Endothelial cell of umbilical vein (primary cell): Measurements from ENCODE around the gene ST3GAL5. TPM values are rescaled to one million over a fixed set of nuclear protein-coding genes. Genes with fewer than 3 reads are reported as not detected.
A peak's percentile ranks its signal among the peaks of the same experiment; 100 is the strongest.

Source experiments
- BruUV-seq: library from RNA; stranded (reverse); fragments of 400-500 nt; replicated peaks from 2 replicates; lab custom pipeline; 2021; lab: Mats Ljungman, UMichigan
- CTCF ChIA-PET: fragments of 300-600, 350-600 bp; sonication (Branson Sonifier 250); formaldehyde crosslinking; loops from one replicate; lab custom pipeline; 2021; ENCODE audit warnings: antibody characterized with exemption, inconsistent platforms; lab: Charles Lee
- POLR2A ChIA-PET: fragments of 300-600, 350-600 bp; sonication (Branson Sonifier 250); formaldehyde crosslinking; loops from one replicate; lab custom pipeline; 2021; ENCODE audit warnings: antibody characterized with exemption, inconsistent platforms; lab: Charles Lee
- DNase-seq: peaks from one replicate; pipeline ENCODE4 v3.0.0-alpha.2; 2011; ENCODE audit warnings: low read depth, low spot score
- FAIRE-seq: peaks from 2 replicates; lab custom pipeline; 2011; peaks lifted over from hg19 to GRCh38; lab: Jason Lieb, UNC
- H2AFZ ChIP-seq: 2 replicates; pipeline ENCODE4 v1.6.0; 2012; ENCODE audit warnings: low read depth, low read length, control low read depth, inconsistent platforms
- H3K27ac ChIP-seq: 2 replicates; pipeline ENCODE4 v1.5.1; 2011; ENCODE audit warnings: low read depth, mild to moderate bottlenecking, control low read depth, low read length, moderate library complexity; ENCODE audit not compliant: insufficient read depth
- H3K27me3 ChIP-seq, 2 experiments: 2 replicates each; pipeline versions ENCODE4 v1.6.0 to v1.6.1; 2011; ENCODE audit warnings: low read length in 2 of 2, mixed read lengths in 1 of 2; ENCODE audit not compliant: control insufficient read depth in 2 of 2, insufficient read depth in 2 of 2
- H3K36me3 ChIP-seq, 2 experiments: 2 replicates in 1 of 2; 3 replicates in 1 of 2; pipeline ENCODE4 v1.5.1; 2011; ENCODE audit warnings: low read length in 2 of 2, mild to moderate bottlenecking in 1 of 2, moderate library complexity in 1 of 2; ENCODE audit not compliant: control insufficient read depth in 2 of 2, insufficient read depth in 2 of 2; ENCODE audit errors: extremely low read depth in 1 of 2
- H3K4me1 ChIP-seq: 3 replicates; pipeline ENCODE4 v1.5.1; 2011; ENCODE audit warnings: mild to moderate bottlenecking, low read length; ENCODE audit not compliant: control insufficient read depth, insufficient read depth; ENCODE audit errors: extremely low read depth
- H3K4me2 ChIP-seq: 2 replicates; pipeline ENCODE4 v1.6.1; 2011; ENCODE audit warnings: low read length, control low read depth, mixed read lengths; ENCODE audit not compliant: insufficient read depth
- H3K4me3 ChIP-seq, 3 experiments: fragments of 200-600 bp in 1 of 3; sonication (generic), shearing (Covaris generic) in 1 of 3; replicated peaks in 1 of 3; 2 replicates each; pipeline ENCODE4 v1.5.1; 2011 to 2016; ENCODE audit warnings: control low read depth in 3 of 3, low read length in 3 of 3, mild to moderate bottlenecking in 2 of 3, inconsistent platforms in 1 of 3, low read depth in 1 of 3, moderate library complexity in 1 of 3; ENCODE audit not compliant: insufficient read depth in 1 of 3
- H3K79me2 ChIP-seq: 2 replicates; pipeline ENCODE4 v1.6.0; 2012; ENCODE audit warnings: low read length, inconsistent platforms; ENCODE audit not compliant: control insufficient read depth, insufficient read depth
- H3K9ac ChIP-seq: replicated peaks from 2 replicates; pipeline ENCODE3; 2011; ENCODE audit warnings: low read length, control low read depth; ENCODE audit not compliant: insufficient read depth; ENCODE audit errors: extremely low read depth
- H3K9me1 ChIP-seq: replicated peaks from 3 replicates; pipeline ENCODE4 v1.6.0; 2011; ENCODE audit warnings: mild to moderate bottlenecking, low read length; ENCODE audit not compliant: control insufficient read depth, insufficient read depth; ENCODE audit errors: extremely low read depth
- H3K9me3 ChIP-seq: replicated peaks from 2 replicates; pipeline ENCODE4 v1.5.1; 2012; ENCODE audit warnings: low read length, inconsistent platforms; ENCODE audit not compliant: control insufficient read depth, insufficient read depth
- H4K20me1 ChIP-seq: replicated peaks from 2 replicates; pipeline ENCODE3; 2011; ENCODE audit warnings: mild to moderate bottlenecking, low read length; ENCODE audit not compliant: control insufficient read depth, insufficient read depth; ENCODE audit errors: extremely low read depth
- CTCF ChIP-seq, 2 donors: IDR thresholded peaks; 1 replicate in 1 of 2; 2 replicates in 1 of 2; pipeline ENCODE4 v1.5.1; 2011; ENCODE audit warnings: low read length in 2 of 2, mild to moderate bottlenecking in 2 of 2, moderate library complexity in 2 of 2, control low read depth in 1 of 2, inconsistent platforms in 1 of 2, low read depth in 1 of 2; ENCODE audit not compliant: insufficient read depth in 1 of 2; ENCODE audit errors: extremely low read depth in 1 of 2
- EZH2 ChIP-seq: IDR thresholded peaks from 2 replicates; pipeline ENCODE4 v1.6.1; 2012; ENCODE audit warnings: borderline replicate concordance, low read depth, mild to moderate bottlenecking, moderate library complexity, low read length, inconsistent platforms; ENCODE audit not compliant: severe bottlenecking
- FOS ChIP-seq: IDR thresholded peaks from 2 replicates; pipeline ENCODE4 v1.6.1; 2011; ENCODE audit warnings: mild to moderate bottlenecking, low read length, moderate library complexity, borderline replicate concordance; ENCODE audit not compliant: insufficient read depth
- GATA2 ChIP-seq: IDR thresholded peaks from 2 replicates; pipeline ENCODE4 v1.7.0; 2011; ENCODE audit warnings: low read depth, mild to moderate bottlenecking, moderate library complexity, mixed read lengths, low read length; ENCODE audit not compliant: insufficient read length, insufficient read depth
- JUN ChIP-seq: IDR thresholded peaks from 2 replicates; pipeline ENCODE4 v1.6.1; 2011; ENCODE audit warnings: borderline replicate concordance, low read depth; ENCODE audit not compliant: insufficient read length, insufficient read depth
- MAX ChIP-seq: IDR thresholded peaks from 2 replicates; pipeline ENCODE4 v1.6.1; 2011; ENCODE audit not compliant: insufficient read depth, insufficient read length
- MYC ChIP-seq: IDR thresholded peaks from one replicate; pipeline ENCODE4 v1.6.1; 2011; ENCODE audit warnings: mild to moderate bottlenecking, low read depth, low read length
- POLR2A ChIP-seq: IDR thresholded peaks from 2 replicates; pipeline ENCODE4 v1.6.1; 2012; ENCODE audit warnings: low read depth, mild to moderate bottlenecking, control low read depth, low read length
- POLR2AphosphoS5 ChIP-seq: IDR thresholded peaks from 2 replicates; pipeline ENCODE4 v1.6.1; 2012; ENCODE audit warnings: low read depth, mild to moderate bottlenecking, control low read depth, low read length, moderate library complexity; ENCODE audit not compliant: insufficient read depth
- dilution Hi-C: fragments of 300-500 bp; cut with MboI; formaldehyde crosslinking; loops from one replicate; pipeline ENCODE4 v1.15.0; 2019; ENCODE audit warnings: low sequenced_read_pairs; ENCODE audit not compliant: extremely low pct_ligation_motif_present
- intact Hi-C: fragments of 100-400 bp; cut with micrococcal nuclease; formaldehyde crosslinking; loops from one replicate; pipeline ENCODE4 v1.10.0; 2022
- polyA plus RNA-seq, 4 experiments: library from polyadenylated mRNA; depleted of rRNA in 3 of 4; stranded (reverse) in 3 of 4; unstranded in 1 of 4; fragments of >200 nt; gene quantifications; 2 replicates each; pipeline versions ENCODE4 v1.2.1 to v1.2.3, GENCODE V29; 2011 to 2012; ENCODE audit warnings: missing spikeins in 1 of 4
- total RNA-seq: library from RNA; stranded (reverse); gene quantifications from 2 replicates; pipeline ENCODE4 v1.2.3, GENCODE V29; 2021

ST3GAL5 gene
- total and polyA plus RNA-seq, 2 donors (not counting 3 experiments of a cell fraction or from before 2014, with no cell fraction given), result 9.5 to 16.0 TPM

DNA sequence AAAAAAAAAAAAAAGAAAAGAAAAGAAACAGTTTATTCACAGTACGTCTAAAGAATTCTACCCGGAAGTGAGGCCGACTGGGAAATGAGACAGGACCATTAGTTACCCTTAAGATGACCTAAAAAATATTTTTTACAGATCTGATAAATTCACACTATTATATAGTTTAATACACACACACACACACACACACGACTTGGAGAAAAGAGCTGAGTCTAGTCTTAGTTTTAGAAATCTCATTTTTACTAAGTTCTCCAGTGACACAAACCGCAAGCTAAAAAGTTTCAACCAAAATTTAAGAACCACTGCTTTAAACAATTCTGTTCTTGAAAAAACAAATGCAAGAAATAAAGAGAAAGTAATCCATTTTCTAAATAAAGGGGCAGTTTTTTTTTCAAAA is 27.1 kb downstream of the ST3GAL5 start:
- FAIRE-seq, result peak; percentile 58

More for the DNA sequence above, 27.1 kb downstream of the ST3GAL5 start:
- intact Hi-C loops (no loop called here), dilution Hi-C loops (no loop called here)
- no peaks in the 10 kb centered on the region for H4K20me1 ChIP-seq
- no peaks in the 10 kb centered on the region for H3K79me2 ChIP-seq
- no peaks in the 10 kb centered on the region for H3K9me1 ChIP-seq
- CTCF ChIA-PET, result interaction anchor here (0.9 kb wide), 1 partner anchor 34 kb away, joined by 4 read pairs; no protein-coding TSS in a partner anchor
- TF ChIP-seq MYC (no peak), POLR2A (no peak), JUN (no peak), GATA2 (no peak), CTCF (IDR thresholded peaks at IDR 0.05; ENCODE audit: extremely low read depth in 1 of 2, insufficient read depth in 1 of 2, low read depth in 1 of 2, low read length in 2 of 2) (no peak), POLR2AphosphoS5 (no peak), EZH2 (no peak), FOS (no peak), MAX (no peak)
- POLR2A ChIA-PET, result no interaction called here
- no peaks in the 10 kb centered on the region for H3K36me3 ChIP-seq
- H3K9me3 ChIP-seq, result no peaks in the 10 kb centered on the region
- BruUV-seq, result no TSS peak
- H3K27ac ChIP-seq, result peak overlapping the region; percentile 47
- H3K4me1 ChIP-seq, result peaks cover 15% of the 10 kb centered on the region
- H3K4me3 ChIP-seq, result peak overlapping the region in 1 of 3 experiments; percentile 39
- H3K27me3 ChIP-seq, result no peaks in the 10 kb centered on the region
- peak overlapping the region; percentile 95 for H3K4me2 ChIP-seq
- DNase-seq, result no peak
- peak overlapping the region; percentile 42 for H3K9ac ChIP-seq
- H2AFZ ChIP-seq, result peak overlapping the region; percentile 22
